HG02623 (cell line): ENCODE data around the gene SLC2A9.

Source experiments
- ATAC-seq: cut with Tn5 transposase; IDR thresholded peaks from one replicate; pipeline ENCODE4 v1.9.1; 2021; ENCODE audit warnings: moderate library complexity; ENCODE audit not compliant: unreplicated experiment

SLC2A9 gene

DNA sequence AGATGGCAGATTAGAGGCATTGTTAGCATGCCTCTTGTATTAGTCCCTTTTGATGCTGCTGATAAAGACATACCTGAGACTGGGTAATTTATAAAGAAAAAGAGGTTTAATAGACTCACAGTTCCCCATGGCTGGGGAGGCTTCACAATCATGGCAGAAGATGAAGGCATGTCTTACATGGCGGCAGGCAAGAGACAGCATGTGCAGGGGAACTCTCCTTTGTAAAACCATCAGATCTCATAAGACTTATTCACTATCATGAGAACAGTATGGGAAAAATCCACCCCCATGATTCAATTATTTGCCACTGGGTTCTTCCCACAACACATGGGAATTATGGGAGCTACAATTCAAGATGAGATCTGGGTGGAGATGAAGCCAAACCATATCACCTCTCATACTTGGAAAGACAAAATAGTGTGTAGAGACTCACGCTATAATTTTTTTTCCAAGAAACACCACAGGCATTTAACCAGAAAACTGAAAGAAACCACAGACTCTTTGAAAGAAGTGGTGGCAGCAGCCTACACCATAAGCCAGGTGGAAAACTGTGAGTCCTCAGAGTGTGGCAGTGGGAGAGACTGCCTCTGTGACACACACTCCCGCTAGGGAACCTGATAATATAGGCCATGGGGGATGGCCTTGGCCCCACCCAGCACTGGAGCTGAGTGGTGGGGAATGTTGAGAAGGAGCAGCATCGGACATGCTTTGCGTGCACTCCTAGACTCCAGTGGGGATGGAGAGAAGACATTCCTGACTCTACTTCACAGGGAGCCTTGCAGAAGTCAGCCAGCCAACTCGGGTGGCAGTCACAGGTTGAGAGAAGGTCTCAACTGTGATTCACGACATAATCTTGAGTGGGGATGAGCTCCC, 51.5 kb downstream of the SLC2A9 start:
- peak; percentile 25 for ATAC-seq

DNA sequence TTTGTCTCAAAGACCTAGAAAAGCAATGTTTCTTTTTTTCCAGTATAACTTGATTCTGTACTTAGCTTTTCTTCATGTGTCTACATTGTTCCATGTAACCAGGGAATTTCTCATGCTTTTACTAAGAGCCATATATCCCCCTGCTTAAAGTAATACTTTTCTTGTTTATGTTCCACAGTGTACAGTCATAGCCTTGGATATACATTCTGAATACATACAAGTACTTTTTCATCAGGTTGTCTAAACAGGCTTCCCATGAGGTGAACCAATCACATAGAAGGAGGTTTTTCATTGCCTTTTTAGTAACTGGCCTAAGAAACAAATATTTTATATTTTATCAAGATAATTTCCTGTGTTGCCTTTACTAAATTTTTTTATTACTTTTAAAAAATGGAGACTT, 52.8 kb downstream of the SLC2A9 start:
- ATAC-seq, result no peak

DNA sequence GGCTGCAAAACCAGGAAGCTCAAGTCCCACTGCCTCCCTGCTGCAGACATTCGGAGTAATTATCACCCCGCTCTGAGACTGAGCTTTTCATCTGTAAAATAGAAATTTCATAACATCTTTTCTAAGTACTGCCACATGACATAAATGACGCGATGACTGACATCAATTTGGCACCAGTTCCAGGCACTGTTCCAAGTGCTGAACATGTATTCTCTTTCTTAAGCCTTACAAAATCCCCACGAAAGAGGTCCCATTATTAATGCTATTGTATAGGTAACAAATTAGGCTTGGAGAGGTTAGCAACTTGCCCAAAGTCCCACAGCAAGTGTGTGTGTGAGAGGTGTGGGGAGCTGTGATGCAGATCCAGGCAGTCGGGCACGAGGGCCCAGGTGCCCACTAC, 56.4 kb downstream of the SLC2A9 start:
- ATAC-seq, result no peak

DNA sequence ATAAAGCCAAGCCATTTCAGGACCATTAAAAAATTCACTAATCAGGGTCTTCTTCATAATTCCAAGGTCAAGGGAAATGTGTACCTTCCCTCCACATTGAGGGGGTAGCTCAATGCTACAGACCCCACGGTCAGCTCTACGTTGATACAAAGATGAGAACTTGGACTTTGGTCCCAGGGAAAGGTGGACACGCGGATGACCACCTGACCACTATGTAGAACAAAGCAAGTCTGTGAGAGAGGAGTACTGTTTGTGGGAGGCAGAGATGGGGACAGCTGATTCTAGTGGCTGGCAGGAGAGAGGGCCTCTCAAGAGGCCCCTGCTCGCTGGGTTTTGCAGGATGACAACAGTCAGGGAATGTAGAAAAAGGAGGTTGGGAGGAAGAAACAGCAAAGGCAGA, 58.0 kb downstream of the SLC2A9 start:
- no peak for ATAC-seq

DNA sequence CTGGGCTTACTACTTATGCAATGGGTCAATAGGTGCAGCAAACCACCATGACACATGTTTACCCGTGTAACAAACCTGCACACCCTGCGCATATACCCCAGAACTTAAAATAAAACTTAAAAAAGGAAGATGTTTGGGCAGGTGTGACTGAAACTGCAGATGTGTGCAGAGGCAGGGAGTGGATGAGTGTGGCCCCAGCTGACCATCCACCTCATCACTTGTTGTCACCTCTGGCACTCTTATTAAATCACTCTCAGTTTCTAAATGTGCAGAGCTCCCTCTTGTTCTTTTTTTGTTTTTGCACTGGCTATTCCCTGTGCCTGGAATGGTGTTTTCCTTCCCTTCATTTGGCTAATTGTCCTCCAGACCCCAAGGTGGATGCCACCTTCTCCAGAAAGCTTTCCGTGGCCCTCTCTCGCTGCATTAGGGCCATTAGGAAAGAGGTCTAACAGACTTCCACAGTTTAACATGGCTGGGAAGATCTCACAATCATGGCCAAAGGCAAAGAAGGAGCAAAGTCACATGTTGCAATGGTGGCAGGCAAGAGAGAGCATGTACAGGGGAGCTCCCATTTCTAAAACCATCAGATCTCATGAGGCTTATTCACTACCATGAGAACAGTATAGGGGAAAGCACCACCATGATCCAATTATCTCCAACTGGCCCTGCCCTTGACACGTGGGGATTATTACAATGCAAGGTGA, 58.5 kb downstream of the SLC2A9 start:
- no peak for ATAC-seq

DNA sequence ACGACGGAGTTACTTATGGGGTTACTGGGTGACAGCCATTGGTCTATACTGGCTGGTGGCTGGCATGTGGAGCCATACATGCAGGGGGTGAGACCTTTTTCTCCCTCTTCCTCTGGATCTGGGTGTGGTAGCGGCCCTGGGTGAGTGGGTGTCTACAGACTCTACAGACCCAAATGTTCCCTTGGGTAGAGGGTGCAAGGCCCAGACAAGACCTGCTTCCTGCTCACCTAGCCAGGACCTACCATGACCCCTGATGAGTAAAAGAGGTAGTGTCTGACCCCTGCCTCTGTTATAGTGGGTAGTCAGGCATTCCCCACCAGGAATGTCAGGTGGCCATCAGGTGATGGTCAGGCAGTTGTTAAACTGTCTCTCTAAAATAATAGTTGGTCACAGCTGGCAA, 66.8 kb downstream of the SLC2A9 start:
- no peak for ATAC-seq

DNA sequence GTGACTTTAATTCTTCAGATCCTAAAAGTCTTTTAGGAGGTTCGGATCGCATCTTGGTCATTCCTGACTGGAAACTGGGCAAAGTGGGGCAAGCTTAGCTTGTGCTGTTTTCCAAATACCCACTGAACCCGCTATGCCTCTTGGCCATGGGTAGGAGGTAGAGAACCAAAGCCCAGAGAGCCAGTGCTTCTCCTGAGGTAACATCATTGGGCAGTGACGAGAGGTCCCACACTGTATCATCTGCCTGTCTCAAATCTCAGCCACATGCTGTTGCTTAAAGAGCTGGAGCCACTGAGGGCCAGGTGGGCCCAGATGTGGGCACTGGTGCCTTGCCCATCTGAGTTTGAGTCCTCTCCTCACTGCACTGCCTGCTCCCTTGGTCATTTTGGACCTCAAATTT, 68.2 kb downstream of the SLC2A9 start:
- ATAC-seq, result no peak

DNA sequence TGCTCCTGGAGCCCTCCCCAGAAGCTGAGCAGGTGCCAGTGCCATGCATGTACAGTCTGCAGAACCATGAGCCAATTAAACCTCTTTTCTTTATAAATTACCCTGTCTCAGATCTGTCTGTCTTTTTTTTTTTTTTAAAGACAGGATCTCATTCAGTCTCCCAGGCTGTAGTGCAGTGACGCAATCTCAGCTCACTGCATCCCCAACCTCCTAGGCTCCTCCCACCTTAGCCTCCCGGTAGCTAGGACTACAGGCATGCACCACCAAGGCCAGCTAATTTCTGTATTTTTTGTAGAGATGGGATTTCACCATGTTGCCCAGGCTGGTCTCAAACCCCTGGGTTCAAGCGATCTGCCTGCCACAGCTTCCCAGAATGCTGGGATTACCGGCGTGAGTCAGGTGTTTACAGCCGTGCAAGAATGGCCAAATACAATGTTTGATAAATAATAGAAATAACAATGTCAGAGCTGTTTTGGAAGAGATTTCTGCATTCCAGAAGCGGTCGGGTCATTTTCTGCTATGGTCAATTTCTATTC, 68.8 kb downstream of the SLC2A9 start:
- ATAC-seq, result no peak

DNA sequence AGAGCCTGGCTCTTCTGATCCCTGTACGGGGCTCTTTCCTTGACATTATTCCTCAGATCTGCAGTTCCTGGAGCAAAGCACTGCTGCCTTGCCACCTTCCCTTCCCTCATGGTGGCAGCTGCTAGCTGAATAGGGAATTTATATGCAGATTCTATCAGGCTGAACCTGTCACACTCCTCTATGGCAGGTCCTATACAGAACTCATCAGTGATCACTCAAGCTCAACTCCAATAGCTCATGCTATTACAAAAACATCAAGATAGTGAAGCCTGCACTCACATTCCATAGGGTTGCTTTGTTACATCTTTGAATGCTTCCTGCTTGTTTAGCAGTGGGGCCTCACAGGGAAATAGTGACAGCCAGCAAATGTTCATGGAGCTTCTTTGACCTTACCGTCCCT, 71.7 kb downstream of the SLC2A9 start:
- ATAC-seq, result no peak

DNA sequence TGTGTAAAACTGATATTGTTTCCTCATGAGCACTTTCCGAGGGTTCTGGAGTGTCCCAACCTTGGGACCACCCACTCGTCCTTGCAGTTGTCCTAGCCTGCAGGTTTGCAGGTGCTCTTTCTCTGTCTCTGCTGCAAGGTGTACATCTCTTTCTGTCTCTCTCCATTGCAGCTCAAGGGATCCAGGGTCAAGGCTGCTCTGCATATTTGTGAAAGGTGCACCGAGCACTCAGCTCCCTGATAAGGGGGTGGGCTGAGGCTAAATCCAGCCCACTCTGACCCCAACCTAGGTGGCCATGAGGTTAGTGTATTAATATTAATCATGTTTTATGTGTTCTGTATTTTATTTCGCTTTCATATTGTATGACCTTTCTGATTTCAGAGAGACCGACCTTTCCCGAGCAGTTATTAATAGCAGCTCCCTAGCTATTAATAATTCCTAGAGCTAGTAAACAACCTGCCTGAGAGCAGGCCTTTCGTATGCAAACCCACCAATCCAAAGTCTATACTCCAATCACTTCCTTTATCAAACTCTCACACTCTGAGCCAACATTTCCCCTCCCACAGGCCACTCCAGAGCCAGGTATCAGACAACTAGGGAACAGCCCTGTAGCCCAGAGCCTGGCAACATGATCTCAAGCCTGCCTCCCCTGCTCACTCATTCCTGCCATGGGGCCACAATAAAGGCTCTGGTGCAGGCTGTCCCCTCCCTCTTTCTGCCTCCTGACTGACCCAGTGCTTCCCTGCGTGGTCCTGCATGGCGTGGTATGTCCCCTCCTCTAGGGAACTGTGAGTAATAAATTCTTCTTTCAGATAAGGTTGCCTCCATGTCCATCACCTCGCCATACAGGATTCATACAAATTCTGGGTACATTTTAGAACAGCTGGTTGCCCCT, 73.9 kb downstream of the SLC2A9 start:
- no peak for ATAC-seq

DNA sequence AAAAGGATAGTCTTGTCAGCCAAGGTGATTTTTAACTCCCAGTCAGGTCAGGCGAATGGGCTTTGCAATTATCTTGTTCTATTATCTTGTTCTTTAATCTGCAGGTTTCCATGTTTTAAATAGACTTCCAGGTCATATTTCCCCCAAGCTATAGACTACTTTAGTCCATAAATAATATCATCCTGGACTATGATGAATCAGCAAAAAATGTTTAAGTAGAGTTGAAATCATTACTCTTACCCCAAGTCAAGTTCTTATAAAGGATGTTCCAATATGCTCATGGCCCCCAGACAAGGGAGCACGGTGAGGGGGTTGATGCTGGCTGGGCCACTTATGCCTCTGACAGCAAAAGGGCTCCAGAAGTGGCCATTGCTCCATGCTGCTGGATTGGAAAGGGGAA, 75.1 kb downstream of the SLC2A9 start:
- no peak for ATAC-seq

DNA sequence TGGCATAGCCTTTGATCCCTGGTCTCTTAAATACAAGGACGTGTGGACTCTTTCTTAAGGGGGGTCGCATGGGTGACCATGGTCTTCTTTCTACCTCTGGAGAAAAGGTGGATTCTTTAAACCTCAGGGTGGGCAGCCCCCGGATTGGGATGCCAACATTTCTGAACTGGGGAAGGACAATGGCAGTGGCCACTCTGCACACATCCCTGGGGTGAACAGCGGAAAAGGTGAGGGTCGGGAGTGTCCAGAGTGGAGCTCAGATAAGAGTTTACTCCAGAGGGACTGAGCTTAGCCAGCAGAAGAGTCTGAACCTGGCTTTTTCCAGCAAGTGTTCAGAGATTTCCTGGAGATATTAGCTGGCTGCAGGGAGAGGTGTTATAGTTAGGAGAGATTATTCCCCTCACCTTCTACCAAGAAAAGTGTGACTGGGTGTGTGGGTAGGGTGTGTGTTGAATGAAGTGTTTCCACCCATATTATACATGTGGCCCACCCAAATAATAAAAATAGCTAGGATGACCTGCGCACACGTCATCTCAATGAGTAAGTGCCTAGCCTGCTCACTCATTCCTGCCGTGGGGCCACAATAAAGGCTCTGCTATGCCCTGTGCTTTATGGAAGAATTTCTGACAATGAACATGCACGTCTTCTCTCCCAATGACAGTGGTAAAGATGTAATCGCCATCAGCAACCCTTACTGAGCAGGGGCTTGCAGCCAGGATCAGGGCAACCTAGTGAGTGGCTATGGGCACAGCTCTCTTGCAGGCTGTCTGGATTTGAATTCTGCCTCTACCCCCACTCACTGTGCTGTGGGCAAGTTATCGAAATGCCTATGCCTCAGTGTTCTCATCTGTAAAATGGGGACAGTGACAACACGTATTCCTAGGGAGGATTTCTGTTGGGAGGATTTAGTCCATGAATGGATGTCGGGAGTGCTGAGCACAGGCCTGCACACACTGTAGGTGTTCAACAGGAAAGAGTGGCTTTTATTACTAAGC, 76.6 kb downstream of the SLC2A9 start:
- no peak for ATAC-seq

DNA sequence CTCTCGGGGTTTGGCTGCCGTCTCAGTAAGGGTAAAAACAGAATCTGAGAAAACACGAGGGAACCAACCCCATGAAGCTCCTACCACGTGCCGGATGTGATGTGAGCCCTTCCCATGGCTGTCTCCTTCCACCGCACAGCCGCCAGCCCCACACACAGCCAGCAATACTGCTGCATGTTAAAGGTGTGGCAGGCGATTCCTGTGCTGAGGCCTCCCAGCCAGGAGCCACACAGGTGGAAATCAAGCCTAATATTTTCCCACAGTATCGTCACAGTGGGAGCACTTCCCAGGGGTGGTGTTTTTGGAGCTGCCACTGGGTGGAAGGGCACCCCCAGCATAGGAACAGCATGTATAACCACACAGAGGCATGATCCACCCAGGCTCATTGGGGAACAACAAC, 77.5 kb downstream of the SLC2A9 start:
- no peak for ATAC-seq

DNA sequence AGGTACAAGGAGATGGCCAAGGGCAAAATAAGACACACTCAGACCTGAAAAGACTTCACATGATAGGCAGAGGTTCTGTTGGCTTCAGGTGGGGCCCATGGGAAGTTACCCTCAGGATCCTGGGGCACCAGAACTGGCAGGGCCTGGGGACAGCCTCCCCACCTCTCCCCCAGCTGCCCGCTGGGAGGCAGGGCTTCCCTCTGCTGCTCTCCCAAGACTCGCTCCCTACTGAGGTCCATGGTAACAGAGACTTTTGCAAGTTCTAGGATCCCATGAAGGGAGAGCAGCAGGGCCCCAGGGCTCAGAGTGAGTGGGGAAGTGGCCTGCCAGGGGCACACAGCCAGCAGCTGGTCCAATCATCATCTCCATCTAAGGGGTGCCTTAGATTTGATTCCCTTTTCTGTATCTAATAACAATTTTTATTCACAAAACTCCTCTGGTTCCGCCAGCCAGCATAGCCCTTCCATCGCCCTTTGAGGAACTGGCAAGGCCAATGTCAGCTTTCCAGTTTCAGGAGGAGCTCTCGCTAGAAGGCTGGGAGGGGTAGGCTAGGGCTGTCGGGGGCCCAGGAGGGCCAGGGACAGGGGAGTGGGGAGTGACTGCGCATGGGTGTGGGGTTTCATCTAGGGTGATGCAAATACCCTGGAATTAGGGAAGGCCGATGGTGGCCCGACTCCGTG, 78.2 kb downstream of the SLC2A9 start:
- ATAC-seq, result no peak

DNA sequence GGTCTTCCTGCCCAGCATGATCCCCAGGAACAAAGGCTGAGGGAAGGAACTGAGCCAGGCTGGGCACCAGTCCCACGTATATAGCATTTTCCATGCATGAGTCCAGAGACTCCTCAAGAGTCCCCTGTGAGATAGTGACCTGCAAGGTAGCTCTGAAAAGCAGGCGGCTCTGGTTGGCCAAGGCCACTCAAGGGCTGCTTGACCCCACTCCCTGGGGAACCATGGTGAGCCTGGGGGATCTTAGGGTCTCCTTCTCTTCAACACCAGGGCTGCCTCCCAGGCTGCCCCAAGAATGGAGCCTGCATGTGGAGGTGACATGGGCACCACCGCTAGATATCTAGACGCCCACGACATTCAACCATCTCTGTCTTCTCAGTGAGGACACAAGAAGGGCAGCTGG, 79.2 kb downstream of the SLC2A9 start:
- no peak for ATAC-seq

DNA sequence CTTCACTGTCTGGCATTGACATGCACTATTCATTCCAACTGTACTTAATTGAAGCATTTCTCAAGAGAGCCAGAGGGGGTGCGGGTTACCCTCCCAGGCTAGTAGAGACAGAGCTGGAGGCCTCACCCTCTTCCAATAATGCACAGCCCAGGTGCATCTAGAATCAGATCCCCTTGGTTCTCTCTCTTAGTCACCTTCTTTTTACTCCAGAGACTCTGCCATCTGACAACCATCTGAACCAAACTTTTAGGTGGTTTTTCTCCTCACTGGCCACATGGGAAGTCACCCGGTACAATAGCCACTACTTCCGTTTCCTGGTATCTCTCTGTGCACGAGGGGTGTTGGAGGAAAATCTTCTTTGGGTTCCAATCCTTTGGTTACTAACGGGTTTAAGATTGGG, 81.3 kb downstream of the SLC2A9 start:
- ATAC-seq, result no peak

DNA sequence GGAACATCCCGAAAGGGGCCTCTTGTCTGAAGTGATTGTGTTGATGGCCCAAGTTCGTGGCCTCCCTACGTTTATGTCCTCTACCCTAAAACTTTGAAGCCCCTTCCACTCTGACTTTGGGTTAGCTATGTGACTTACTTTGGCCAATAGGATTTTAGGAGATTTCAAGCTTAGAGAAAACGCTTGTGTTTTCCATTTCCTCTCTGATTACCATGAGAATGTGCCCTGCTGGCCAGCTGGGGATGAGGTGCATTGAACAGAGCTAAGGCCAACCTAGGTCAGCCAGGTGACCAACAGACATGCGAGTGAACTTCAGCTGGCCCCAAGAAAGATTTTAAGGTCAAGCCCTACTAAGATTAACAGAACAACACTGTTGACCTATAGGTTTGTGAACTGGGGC, 82.4 kb downstream of the SLC2A9 start:
- ATAC-seq, result no peak

DNA sequence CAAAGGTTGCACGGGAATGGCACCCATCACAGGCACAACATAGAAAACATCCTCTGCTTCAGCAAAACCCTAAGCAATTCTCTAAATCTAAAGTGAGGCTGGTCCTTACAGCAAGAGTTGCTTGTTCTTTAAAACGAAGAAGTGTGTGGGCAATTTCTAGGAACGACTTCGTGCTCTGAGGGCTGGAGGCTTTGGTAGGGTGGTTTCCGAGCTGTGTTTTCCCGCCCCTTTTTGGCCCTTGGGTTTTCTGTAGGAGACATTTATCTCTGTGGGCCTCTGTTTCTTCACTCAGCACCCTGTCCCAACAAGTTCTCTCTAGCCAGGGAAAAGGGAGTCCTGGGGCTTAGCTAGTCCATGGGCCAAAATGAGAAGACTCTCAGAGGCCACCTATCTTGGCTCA, 84.2 kb downstream of the SLC2A9 start:
- no peak for ATAC-seq

DNA sequence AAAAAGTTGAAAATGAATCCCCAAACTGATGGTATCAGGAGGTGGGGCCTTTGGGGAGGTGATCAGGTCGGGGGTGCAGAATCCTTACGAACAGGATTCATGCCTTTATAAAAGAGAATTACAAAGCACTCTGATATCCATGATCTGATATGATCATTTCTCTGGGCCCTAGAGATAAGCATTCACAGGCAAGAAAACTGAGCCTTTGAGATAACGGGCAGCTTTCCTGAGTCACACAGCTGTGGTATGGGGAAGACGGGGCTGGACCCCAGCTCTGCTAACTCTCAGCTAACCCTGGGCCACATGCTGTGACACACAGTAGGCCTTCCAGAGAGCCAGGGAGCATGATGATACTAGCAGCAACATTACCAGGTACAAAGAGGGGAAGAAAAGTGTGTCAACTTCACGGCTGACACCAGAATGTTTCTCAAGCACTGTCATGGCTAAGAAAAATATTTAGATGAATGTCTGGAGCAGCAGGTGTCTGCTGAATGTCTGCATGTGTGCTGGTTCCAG, 85.1 kb downstream of the SLC2A9 start:
- no peak for ATAC-seq
